Pancreas (tissue), 10 donors: ENCODE results near the gene TBCK. TPM values are rescaled to one million over a fixed set of nuclear protein-coding genes. Genes with fewer than 3 reads are reported as not detected.
A peak's percentile ranks its signal among the peaks of the same experiment; 100 is the strongest.
"Not testable (repeated sequence)": the region's sequence is repeated elsewhere in the genome, so short reads cannot be mapped to it uniquely, and the experiment has no call there.

Source experiments
- ATAC-seq, 4 donors: fragments of 200-7000 bp; cut with Tn5 transposase; one replicate each; pipeline versions ENCODE4 v1.8.0 to v1.9.1; 2020; ENCODE audit warnings: mild to moderate bottlenecking in 4 of 4, moderate library complexity in 4 of 4
- DNase-seq, 6 donors: peaks; one replicate each; pipeline ENCODE4 v3.0.0-alpha.2; 2020
- FAIRE-seq: peaks from 2 replicates; lab custom pipeline; 2012; peaks lifted over from hg19 to GRCh38; lab: Jason Lieb, UNC
- H3K27ac ChIP-seq, 4 donors: fragments of 200-600 bp; sonication (generic); 1 replicate in 3 of 4; 2 replicates in 1 of 4; pipeline versions ENCODE4 v1.5.0 to v1.8.0; 2020
- H3K27me3 ChIP-seq, 4 donors: fragments of 200-600 bp; one replicate each; pipeline ENCODE4 v1.8.0; 2021
- H3K36me3 ChIP-seq, 3 donors: fragments of 200-600 bp; sonication (generic) in 1 of 3; one replicate each; pipeline versions ENCODE4 v1.5.0 to v1.8.0; 2020 to 2021
- H3K4me1 ChIP-seq, 3 donors: fragments of 200-600 bp; one replicate each; pipeline ENCODE4 v1.8.0; 2021
- H3K4me3 ChIP-seq, 4 donors: fragments of 200-600 bp; sonication (generic) in 2 of 4; one replicate each; pipeline versions ENCODE4 v1.5.0 to v1.8.0; 2020 to 2021
- H3K9me3 ChIP-seq, 4 donors: fragments of 200-600 bp; one replicate each; pipeline ENCODE4 v1.8.0; 2021
- CTCF ChIP-seq, 4 donors: fragments of 200-600 bp; sonication (generic) in 3 of 4; IDR thresholded peaks; one replicate each; pipeline versions ENCODE4 v1.5.0 to v1.8.0; 2021; ENCODE audit warnings: antibody characterized with exemption in 4 of 4
- WGBS, 2 donors: extraction: QIAGEN DNeasy Blood & Tissue Kit; methylation state at CpG; one replicate each; pipeline ENCODE4 v1.1.7; 2013; 5-methylcytosine and 5-hydroxymethylcytosine counted together
- intact Hi-C, 3 donors: fragments of 100-400 bp; cut with DNase I; formaldehyde crosslinking; loops; one replicate each; pipeline versions ENCODE4 v1.11.1 to v1.14.2; 2022
- polyA plus RNA-seq, 2 donors: library from polyadenylated mRNA; stranded (reverse); fragments of 200-250 nt; gene quantifications; one replicate each; pipeline ENCODE4 v1.2.3, GENCODE V29; 2013
- total RNA-seq, 6 donors: library from RNA; stranded (reverse); fragmentation: NEBNext Ultra II Directional in 4 of 6; extraction: Animal tissue kit (Norgen Biotek cat#: 25700) in 4 of 6; gene quantifications; one replicate each; pipeline versions ENCODE4 v1.2.1 to v1.2.4, GENCODE V29; 2021 to 2023
- donor health status: healthy with polysubstance abuse.
- donor health status: DM: no; HTN: no; CAD: no; lungs with moderate emphysema.
- donor health status: DM: no; HTN: no; CAD: no.
- donor health status: control.
- donor health status: control.
- donor health status: Bipolar disorder and iron deficiency.
- donor health status: DM: yes; HTN: yes; CAD: no.
- donor health status: DM: no; HTN: no; CAD: no.
- donor health status: DM: no; HTN: no; CAD: no.
- donor health status: DM: yes; HTN: yes; CAD: no.

The TBCK gene
- total and polyA plus RNA-seq, 8 donors, result 5.3 to 35.1 (median 12.5) TPM

DNA sequence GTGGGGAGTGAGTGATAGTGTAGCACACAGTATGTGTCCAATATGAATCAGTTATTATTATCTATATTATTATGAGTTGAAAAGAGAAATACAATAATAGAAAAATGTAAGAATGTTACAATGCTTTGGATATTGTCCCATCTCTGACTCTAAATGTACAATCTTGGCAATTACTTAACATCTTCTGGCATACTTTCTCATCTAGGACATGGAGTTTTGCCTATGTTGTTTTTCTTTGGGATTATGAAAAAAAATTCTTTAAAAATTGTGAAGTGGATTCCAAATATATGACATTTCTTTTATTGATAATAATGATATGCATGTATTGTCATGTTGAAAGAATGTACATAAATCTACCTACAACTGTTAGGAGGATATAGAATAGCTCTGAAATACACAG is 84.1 kb downstream of the TBCK start:
- no peak overlapping the region for H3K27ac ChIP-seq
- no peaks in the 10 kb centered on the region for H3K27me3 ChIP-seq
- no peaks in the 10 kb centered on the region for H3K9me3 ChIP-seq
- FAIRE-seq (no peak), ATAC-seq (no peak), DNase-seq (no peak)
- no peak overlapping the region for H3K4me3 ChIP-seq
- no peaks in the 10 kb centered on the region for H3K4me1 ChIP-seq
- intact Hi-C loops, result no loop called here
- TF ChIP-seq CTCF (IDR thresholded peaks at IDR 0.05), result no peak
- peaks cover 2 to 10% (median 4%) of the 10 kb centered on the region in 3 donors for H3K36me3 ChIP-seq

- H3K27me3 ChIP-seq, result no peaks in the 10 kb centered on the region
- no peak overlapping the region for H3K27ac ChIP-seq
- peaks cover 0 to 4% (median 0%) of the 10 kb centered on the region in 4 donors for H3K9me3 ChIP-seq
- no peaks in the 10 kb centered on the region for H3K4me1 ChIP-seq
- DNase-seq, result no peak
- no peak for FAIRE-seq
- no peak overlapping the region for H3K4me3 ChIP-seq
- intact Hi-C loops, result no loop called here
- no peak for TF ChIP-seq CTCF (IDR thresholded peaks at IDR 0.05)
- no peak for ATAC-seq
- peaks cover 0 to 8% (median 0%) of the 10 kb centered on the region in 3 donors for H3K36me3 ChIP-seq
These were observed 93.5 kb downstream of the TBCK start for GRCh38 chr4:106222548-106222947.

DNA sequence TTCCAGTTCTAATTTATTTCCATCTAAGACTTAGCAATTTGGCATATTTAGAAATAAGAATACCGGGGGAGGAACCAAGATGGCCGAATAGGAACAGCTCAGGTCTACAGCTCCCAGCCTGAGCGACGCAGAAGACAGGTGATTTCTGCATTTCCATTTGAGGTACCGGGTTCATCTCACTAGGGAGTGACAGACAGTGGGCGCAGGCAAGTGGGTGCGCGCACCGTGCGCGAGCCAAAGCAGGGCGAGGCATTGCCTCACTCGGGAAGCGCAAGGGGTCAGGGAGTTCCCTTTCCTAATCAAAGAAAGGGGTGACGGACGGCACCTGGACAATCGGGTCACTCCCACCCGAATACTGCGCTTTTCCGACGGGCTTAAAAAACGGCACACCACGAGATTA is 102.7 kb downstream of the TBCK start:
- intact Hi-C loops, H3K4me3 ChIP-seq, H3K36me3 ChIP-seq, ATAC-seq, DNase-seq, H3K4me1 ChIP-seq, FAIRE-seq, H3K27ac ChIP-seq, H3K9me3 ChIP-seq, H3K27me3 ChIP-seq: not testable (repeated sequence)
- 96 to 97% methylated on average over 23 of the region's 23 CpGs for WGBS, 2 donors

GRCh38 chr4:106210021-106210420 is 106.0 kb downstream of the TBCK start:
- ATAC-seq, result no peak
- Histone ChIP-seq H3K4me1 (no peaks in the 10 kb centered on the region), H3K27ac (no peak overlapping the region), H3K36me3 (no peaks in the 10 kb centered on the region), H3K4me3 (no peak overlapping the region), H3K27me3 (no peaks in the 10 kb centered on the region), H3K9me3 (no peaks in the 10 kb centered on the region)
- DNase-seq, result no peak
- TF ChIP-seq CTCF (IDR thresholded peaks at IDR 0.05), result no peak
- no peak for FAIRE-seq
- intact Hi-C loops, result no loop called here

GRCh38 chr4:106208481-106209460 is 107.2 kb downstream of the TBCK start:
- no peaks in the 10 kb centered on the region for H3K4me1 ChIP-seq
- intact Hi-C loops, result no loop called here
- H3K27ac ChIP-seq, result no peak overlapping the region
- no peak overlapping the region for H3K4me3 ChIP-seq
- H3K36me3 ChIP-seq, result no peaks in the 10 kb centered on the region
- WGBS, 2 donors, result 96 to 98% methylated on average over 5 of the region's 5 CpGs
- H3K9me3 ChIP-seq, result no peaks in the 10 kb centered on the region
- ATAC-seq (no peak), DNase-seq (peak in 1 of 6 donors; percentile 40), FAIRE-seq (no peak)
- no peak for TF ChIP-seq CTCF (IDR thresholded peaks at IDR 0.05)
- no peaks in the 10 kb centered on the region for H3K27me3 ChIP-seq
